Sigmoid colon (tissue), 4 donors: ENCODE results near the gene IGFBP7.

Experiments
- CTCF ChIP-seq, 4 experiments: fragments of 450-650 bp in 3 of 4; fragments of 200-600 bp in 1 of 4; IDR thresholded peaks; one replicate each; pipeline ENCODE4 v1.5.1; 2016 to 2019; ENCODE audit warnings: antibody characterized with exemption in 4 of 4, mild to moderate bottlenecking in 3 of 4, moderate library complexity in 2 of 4
- POLR2A ChIP-seq, 2 donors: fragments of 450-650 bp; IDR thresholded peaks; one replicate each; pipeline ENCODE4 v1.6.1; 2016; ENCODE audit warnings: antibody characterized with exemption in 2 of 2, mild to moderate bottlenecking in 2 of 2, moderate library complexity in 2 of 2
- POLR2AphosphoS5 ChIP-seq, 4 donors: sonication (generic); formaldehyde crosslinking; IDR thresholded peaks; one replicate each; pipeline ENCODE4 v1.6.1; 2017; ENCODE audit warnings: antibody characterized with exemption in 4 of 4

DNA sequence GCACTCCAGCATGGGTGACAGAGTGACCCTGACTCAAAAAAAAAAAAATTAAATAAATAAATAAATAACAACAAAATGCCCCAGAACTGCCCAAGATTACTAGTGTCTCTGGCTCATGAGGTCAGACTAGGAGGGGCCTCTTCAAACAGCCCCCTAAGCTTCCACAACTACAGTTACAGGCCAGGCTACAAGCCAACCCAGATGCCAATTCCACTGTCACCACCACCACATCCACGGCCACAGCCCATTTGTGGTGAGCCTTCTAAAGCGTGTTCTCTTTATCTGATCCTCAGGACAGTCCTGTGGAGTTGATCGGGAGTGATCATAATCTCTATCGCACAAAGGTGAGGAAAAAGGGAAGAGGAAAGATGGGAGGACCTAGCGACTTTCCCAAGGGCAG, 36.6 kb downstream of the IGFBP7 start:
- TF ChIP-seq CTCF (IDR thresholded peaks at IDR 0.05) (no peak), POLR2AphosphoS5 (IDR thresholded peaks at IDR 0.05) (no peak), POLR2A (IDR thresholded peaks at IDR 0.05) (no peak)
